Esophagus muscularis mucosa (tissue), 4 donors: ENCODE data around the gene PATE2. TPM values are rescaled to one million over a fixed set of nuclear protein-coding genes. Genes with fewer than 3 reads are reported as not detected.

Experiments
- DNase-seq: peaks from one replicate; pipeline ENCODE4 v3.0.0-alpha.2; 2017; ENCODE audit errors: extremely low spot score
- H3K27ac ChIP-seq, 4 donors: fragments of 200-600 bp; sonication (generic); replicated peaks in 1 of 4; 1 replicate in 3 of 4; 2 replicates in 1 of 4; pipeline ENCODE4 v1.5.1; 2016 to 2019; ENCODE audit warnings: mild to moderate bottlenecking in 1 of 4
- H3K27me3 ChIP-seq, 4 donors: fragments of 200-600 bp; sonication (generic); one replicate each; pipeline versions ENCODE4 v1.5.1 to v1.6.0; 2016 to 2019
- H3K36me3 ChIP-seq, 4 donors: fragments of 200-600 bp; sonication (generic); one replicate each; pipeline ENCODE4 v1.5.1; 2016 to 2019
- H3K4me1 ChIP-seq, 4 donors: fragments of 200-600 bp; sonication (generic); one replicate each; pipeline ENCODE4 v1.5.1; 2016 to 2019
- H3K4me3 ChIP-seq, 4 donors: fragments of 200-600 bp; sonication (generic); 1 replicate in 2 of 4; 2 replicates in 2 of 4; pipeline ENCODE4 v1.5.1; 2016 to 2019; ENCODE audit warnings: mild to moderate bottlenecking in 4 of 4, moderate library complexity in 1 of 4
- H3K9me3 ChIP-seq, 4 donors: fragments of 200-600 bp; sonication (generic); 1 replicate in 3 of 4; 2 replicates in 1 of 4; pipeline ENCODE4 v1.5.1; 2016 to 2019
- CTCF ChIP-seq, 3 experiments: fragments of 200-600 bp in 2 of 3; fragments of 450-650 bp in 1 of 3; sonication (generic) in 2 of 3; IDR thresholded peaks; one replicate each; pipeline ENCODE4 v1.5.1; 2017 to 2019; ENCODE audit warnings: antibody characterized with exemption in 3 of 3, mild to moderate bottlenecking in 2 of 3, moderate library complexity in 1 of 3
- EP300 ChIP-seq: sonication (generic); formaldehyde crosslinking; IDR thresholded peaks from one replicate; pipeline ENCODE4 v1.6.1; 2017; ENCODE audit warnings: antibody characterized with exemption
- POLR2A ChIP-seq: fragments of 450-650 bp; IDR thresholded peaks from one replicate; pipeline ENCODE4 v1.6.1; 2017; ENCODE audit warnings: antibody characterized with exemption, moderate library complexity, mild to moderate bottlenecking, low read depth
- POLR2AphosphoS5 ChIP-seq, 2 donors: sonication (generic); formaldehyde crosslinking; IDR thresholded peaks; one replicate each; pipeline ENCODE4 v1.6.1; 2017; ENCODE audit warnings: antibody characterized with exemption in 2 of 2
- WGBS: methylation state at CpG from one replicate; pipeline ENCODE4 v1.1.5; 2018; 5-methylcytosine and 5-hydroxymethylcytosine counted together
- intact Hi-C: fragments of 100-400 bp; cut with DNase I; formaldehyde crosslinking; loops from one replicate; pipeline ENCODE4 v1.15.1; 2023
- total RNA-seq, 4 donors: library from RNA; depleted of rRNA; stranded (reverse); fragments of >200 nt; gene quantifications; one replicate each; pipeline versions ENCODE4 v1.1.0 to v1.2.1, GENCODE V29; 2016

The PATE2 gene
- total RNA-seq, 4 donors from 2014 or later, result not detected

DNA sequence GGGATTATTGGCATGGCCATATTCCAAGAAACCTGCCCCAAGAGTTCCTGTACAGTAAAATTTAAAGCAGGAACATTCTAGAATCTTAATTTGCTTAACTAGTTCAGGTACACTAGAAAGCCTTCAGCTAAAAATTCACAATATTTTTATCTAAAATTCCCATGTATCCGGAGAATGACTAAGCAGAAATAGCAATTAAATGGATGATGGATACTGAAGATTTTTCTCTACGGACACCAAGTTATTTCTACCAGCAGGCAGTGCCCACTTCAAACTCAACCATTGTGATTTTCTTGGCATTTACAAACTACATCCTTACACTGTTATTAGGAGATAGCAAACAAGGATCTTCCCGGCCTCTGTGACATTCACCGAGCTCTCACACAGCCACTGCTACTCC is 12.2 kb upstream of the PATE2 start:
- no peak for DNase-seq
- TF ChIP-seq EP300, result no peak
- TF ChIP-seq POLR2A, result no peak
- TF ChIP-seq POLR2AphosphoS5 (IDR thresholded peaks at IDR 0.05), result no peak
- TF ChIP-seq CTCF (IDR thresholded peaks at IDR 0.05), result no peak
- Histone ChIP-seq H3K27me3 (no peaks in the 10 kb centered on the region), H3K4me3 (no peak overlapping the region), H3K4me1 (no peaks in the 10 kb centered on the region), H3K27ac (no peak overlapping the region), H3K36me3 (no peaks in the 10 kb centered on the region), H3K9me3 (peaks cover 0 to 26% (median 18%) of the 10 kb centered on the region in 4 donors)
- intact Hi-C loops, result no loop called here
- WGBS, result 94% methylated on average over 4 of the region's 4 CpGs

- TF ChIP-seq POLR2AphosphoS5 (IDR thresholded peaks at IDR 0.05) (no peak), POLR2A (no peak), EP300 (no peak), CTCF (IDR thresholded peaks at IDR 0.05) (no peak)
- Histone ChIP-seq H3K36me3 (no peaks in the 10 kb centered on the region), H3K9me3 (peaks cover 0 to 15% (median 6%) of the 10 kb centered on the region in 4 donors), H3K27ac (no peak within 1 kb of the TSS), H3K4me1 (no peaks in the 10 kb centered on the region), H3K27me3 (no peaks in the 10 kb centered on the region), H3K4me3 (no peak within 1 kb of the TSS)
- no peak for DNase-seq
- 57% methylated on average over 2 of the region's 2 CpGs for WGBS
- intact Hi-C loops, result no loop called here
Observed at GRCh38 chr11:125787827-125788226, 9.2 kb upstream of the PATE2 start, which contains the start of gene PATE3. Gene PATE3 (plus strand): TSS chr11:125788127. CDS start chr11:125788152, 25 bp downstream.

DNA sequence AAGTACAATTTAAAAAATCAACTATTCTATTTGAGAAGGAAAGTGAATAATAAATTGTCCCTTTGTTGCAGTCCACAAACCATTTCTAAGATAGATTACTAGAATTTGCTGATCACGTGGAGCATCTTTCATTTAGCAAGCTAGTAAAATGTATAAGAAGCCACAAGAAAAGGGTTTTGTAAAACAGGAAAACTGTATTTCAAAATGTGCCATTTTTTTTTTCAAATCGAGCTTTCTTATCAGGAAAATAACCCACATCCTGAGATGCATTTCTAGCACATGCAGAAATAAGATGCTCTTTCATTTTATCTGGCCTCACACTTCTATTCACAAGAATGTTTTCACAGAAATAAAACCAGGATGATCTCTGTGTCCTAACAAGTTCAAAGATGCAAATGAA is 6.0 kb upstream of the PATE2 start:
- TF ChIP-seq POLR2AphosphoS5 (IDR thresholded peaks at IDR 0.05) (no peak), EP300 (no peak), POLR2A (no peak), CTCF (IDR thresholded peaks at IDR 0.05) (no peak)
- Histone ChIP-seq H3K27ac (no peak overlapping the region), H3K9me3 (no peaks in the 10 kb centered on the region), H3K4me1 (no peaks in the 10 kb centered on the region), H3K4me3 (no peak overlapping the region), H3K36me3 (no peaks in the 10 kb centered on the region), H3K27me3 (no peaks in the 10 kb centered on the region)
- intact Hi-C loops, result no loop called here
- no peak for DNase-seq
- 62% methylated on average over 2 of the region's 2 CpGs for WGBS

GRCh38 chr11:125777309-125777708 is 1.3 kb downstream of the PATE2 start:
- WGBS, result 33% methylated on average over 5 of the region's 5 CpGs
- Histone ChIP-seq H3K27ac (no peak overlapping the region), H3K4me1 (peaks cover 0 to 11% (median 0%) of the 10 kb centered on the region in 4 donors), H3K36me3 (no peaks in the 10 kb centered on the region), H3K27me3 (no peaks in the 10 kb centered on the region), H3K9me3 (no peaks in the 10 kb centered on the region), H3K4me3 (no peak overlapping the region)
- DNase-seq, result no peak
- TF ChIP-seq EP300, result no peak
- no peak for TF ChIP-seq CTCF (IDR thresholded peaks at IDR 0.05)
- TF ChIP-seq POLR2AphosphoS5 (IDR thresholded peaks at IDR 0.05), result no peak
- no peak for TF ChIP-seq POLR2A
- intact Hi-C loops, result no loop called here

DNA sequence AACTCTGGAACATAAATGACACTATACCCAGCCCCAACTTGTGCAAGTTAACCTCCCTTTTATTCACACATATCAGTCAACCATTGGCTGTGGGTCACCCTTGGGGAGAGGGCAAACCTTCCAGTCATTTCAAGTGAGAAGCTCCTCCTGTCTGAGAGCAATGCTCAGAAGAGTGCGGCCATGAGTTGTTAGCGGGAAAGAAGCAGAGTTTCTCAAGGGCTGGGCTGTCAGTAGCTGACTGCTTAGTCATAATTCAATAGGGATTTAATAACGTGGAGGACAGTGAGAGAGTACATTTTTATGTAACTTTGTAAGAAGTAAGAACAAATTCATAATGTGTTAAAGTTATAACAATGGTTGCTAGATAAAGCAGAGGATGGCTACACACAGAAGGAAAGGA is 5.1 kb downstream of the PATE2 start:
- H3K36me3 ChIP-seq, result no peaks in the 10 kb centered on the region
- H3K27me3 ChIP-seq, result no peaks in the 10 kb centered on the region
- WGBS, result 61% methylated on average over 3 of the region's 3 CpGs
- no peak overlapping the region for H3K4me3 ChIP-seq
- no peaks in the 10 kb centered on the region for H3K9me3 ChIP-seq
- intact Hi-C loops, result no loop called here
- TF ChIP-seq CTCF (IDR thresholded peaks at IDR 0.05) (no peak), EP300 (no peak), POLR2AphosphoS5 (IDR thresholded peaks at IDR 0.05) (no peak), POLR2A (no peak)
- peaks cover 0 to 11% (median 0%) of the 10 kb centered on the region in 4 donors for H3K4me1 ChIP-seq
- H3K27ac ChIP-seq, result no peak overlapping the region
- DNase-seq, result peak; percentile 90
